Prostate gland (tissue), 2 donors: Measurements from ENCODE around the gene PTX3.

Experiments
- POLR2A ChIP-seq: fragments of 450-650 bp; IDR thresholded peaks from one replicate; pipeline ENCODE4 v1.6.1; 2016; ENCODE audit warnings: antibody characterized with exemption, mild to moderate bottlenecking
- TF ChIP-seq, protein P1 (sequence below), 4 experiments: fragments of 200-600 bp in 2 of 4; fragments of 450-650 bp in 2 of 4; sonication (generic) in 2 of 4; IDR thresholded peaks; 1 replicate in 3 of 4; 2 replicates in 1 of 4; pipeline ENCODE4 v1.5.1; 2016 to 2019; ENCODE audit warnings: antibody characterized with exemption in 4 of 4, mild to moderate bottlenecking in 2 of 4, moderate library complexity in 2 of 4

GRCh38 chr3:157436583-157437291 is at the start of gene PTX3:
- TF ChIP-seq, protein P1, sequence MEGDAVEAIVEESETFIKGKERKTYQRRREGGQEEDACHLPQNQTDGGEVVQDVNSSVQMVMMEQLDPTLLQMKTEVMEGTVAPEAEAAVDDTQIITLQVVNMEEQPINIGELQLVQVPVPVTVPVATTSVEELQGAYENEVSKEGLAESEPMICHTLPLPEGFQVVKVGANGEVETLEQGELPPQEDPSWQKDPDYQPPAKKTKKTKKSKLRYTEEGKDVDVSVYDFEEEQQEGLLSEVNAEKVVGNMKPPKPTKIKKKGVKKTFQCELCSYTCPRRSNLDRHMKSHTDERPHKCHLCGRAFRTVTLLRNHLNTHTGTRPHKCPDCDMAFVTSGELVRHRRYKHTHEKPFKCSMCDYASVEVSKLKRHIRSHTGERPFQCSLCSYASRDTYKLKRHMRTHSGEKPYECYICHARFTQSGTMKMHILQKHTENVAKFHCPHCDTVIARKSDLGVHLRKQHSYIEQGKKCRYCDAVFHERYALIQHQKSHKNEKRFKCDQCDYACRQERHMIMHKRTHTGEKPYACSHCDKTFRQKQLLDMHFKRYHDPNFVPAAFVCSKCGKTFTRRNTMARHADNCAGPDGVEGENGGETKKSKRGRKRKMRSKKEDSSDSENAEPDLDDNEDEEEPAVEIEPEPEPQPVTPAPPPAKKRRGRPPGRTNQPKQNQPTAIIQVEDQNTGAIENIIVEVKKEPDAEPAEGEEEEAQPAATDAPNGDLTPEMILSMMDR (IDR thresholded peaks at IDR 0.05), result no peak
- no peak for TF ChIP-seq POLR2A
